SJCRH30 (cell line): ENCODE results near the gene MAGI2. TPM values are rescaled to one million over a fixed set of nuclear protein-coding genes. Genes with fewer than 3 reads are reported as not detected.

Experiments used
- DNase-seq, 2 experiments: peaks; one replicate each; pipeline ENCODE4 v3.0.0-alpha.2; 2015 to 2020
- H3K27ac ChIP-seq: fragments of 250-450 bp; sonication (Bioruptor Pico); 2 replicates; pipeline ENCODE4 v1.5.1; 2020; ENCODE audit warnings: mild to moderate bottlenecking, moderate library complexity
- H3K27me3 ChIP-seq: fragments of 250-450 bp; sonication (Bioruptor Pico); 2 replicates; pipeline ENCODE4 v1.5.1; 2020; ENCODE audit warnings: mild to moderate bottlenecking, moderate library complexity
- H3K36me3 ChIP-seq: fragments of 250-450 bp; sonication (Bioruptor Pico); 2 replicates; pipeline ENCODE4 v1.5.1; 2020; ENCODE audit warnings: mild to moderate bottlenecking, moderate library complexity
- H3K4me1 ChIP-seq: fragments of 250-450 bp; sonication (Bioruptor Pico); 2 replicates; pipeline ENCODE4 v1.5.1; 2020; ENCODE audit warnings: mild to moderate bottlenecking, moderate library complexity
- H3K4me3 ChIP-seq: fragments of 250-450 bp; sonication (Bioruptor Pico); 2 replicates; pipeline ENCODE4 v1.5.1; 2020; ENCODE audit warnings: mild to moderate bottlenecking, moderate library complexity
- H3K9me3 ChIP-seq: fragments of 250-450 bp; sonication (Bioruptor Pico); replicated peaks from 2 replicates; pipeline ENCODE4 v1.5.1; 2020; ENCODE audit warnings: mild to moderate bottlenecking, moderate library complexity
- total RNA-seq: library from RNA; depleted of rRNA; stranded (reverse); fragments of >200 nt; shearing (Covaris generic); gene quantifications from 2 replicates; pipeline ENCODE4 v1.2.3, GENCODE V29; 2014

The MAGI2 gene
- total RNA-seq, 1 experiment from 2014 or later, result 2.4 TPM

DNA sequence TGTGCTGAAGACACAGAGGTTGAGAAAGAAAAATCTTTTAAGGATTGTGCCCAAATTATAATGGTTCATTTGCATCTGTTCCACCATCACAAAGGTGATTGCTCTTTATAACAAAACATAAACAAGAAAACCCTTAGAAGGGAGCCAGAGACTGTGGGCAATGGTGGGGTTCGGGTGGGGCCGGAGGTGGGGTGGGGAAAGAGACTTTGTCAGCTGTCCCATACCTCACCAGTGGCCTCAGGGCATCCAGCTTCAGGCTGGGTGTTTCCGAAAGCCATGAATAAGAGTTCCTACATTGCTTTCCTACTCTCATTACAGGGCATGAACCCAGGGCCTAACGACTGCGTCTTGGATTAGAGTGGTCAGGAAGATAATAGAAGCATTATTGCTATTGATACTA, 1427.0 kb downstream of the MAGI2 start:
- Histone ChIP-seq H3K4me1 (peaks cover 8% of the 10 kb centered on the region), H3K27me3 (no peaks in the 10 kb centered on the region; the same call in 1 of the 2 replicates), H3K27ac (no peak overlapping the region), H3K4me3 (no peak overlapping the region), H3K9me3 (no peaks in the 10 kb centered on the region), H3K36me3 (no peaks in the 10 kb centered on the region)
- peak; percentile 36 to 63 for DNase-seq

DNA sequence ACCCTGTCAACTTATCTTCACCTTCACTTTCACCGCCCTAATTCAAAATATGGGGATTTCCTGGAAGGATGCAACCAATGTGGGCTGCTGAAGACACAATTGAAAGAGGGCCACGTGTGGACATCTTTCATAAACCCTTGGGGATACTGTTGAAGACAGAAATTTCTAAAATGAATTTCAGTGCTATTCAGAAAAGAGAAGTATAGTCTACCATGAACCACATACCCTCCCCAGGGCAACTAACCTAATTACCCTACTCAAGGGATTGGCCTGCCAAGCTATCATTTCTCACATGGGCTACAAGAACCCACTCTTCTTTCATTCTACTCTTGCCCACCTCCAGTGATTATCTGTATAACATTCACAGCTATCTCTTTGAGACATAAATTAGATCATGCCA, 1428.9 kb downstream of the MAGI2 start:
- H3K36me3 ChIP-seq, result no peaks in the 10 kb centered on the region
- H3K27ac ChIP-seq, result no peak overlapping the region
- H3K4me3 ChIP-seq, result no peak overlapping the region
- no peak for DNase-seq
- no peaks in the 10 kb centered on the region; the same call in 1 of the 2 replicates for H3K27me3 ChIP-seq
- no peaks in the 10 kb centered on the region for H3K9me3 ChIP-seq
- H3K4me1 ChIP-seq, result peaks cover 11% of the 10 kb centered on the region

DNA sequence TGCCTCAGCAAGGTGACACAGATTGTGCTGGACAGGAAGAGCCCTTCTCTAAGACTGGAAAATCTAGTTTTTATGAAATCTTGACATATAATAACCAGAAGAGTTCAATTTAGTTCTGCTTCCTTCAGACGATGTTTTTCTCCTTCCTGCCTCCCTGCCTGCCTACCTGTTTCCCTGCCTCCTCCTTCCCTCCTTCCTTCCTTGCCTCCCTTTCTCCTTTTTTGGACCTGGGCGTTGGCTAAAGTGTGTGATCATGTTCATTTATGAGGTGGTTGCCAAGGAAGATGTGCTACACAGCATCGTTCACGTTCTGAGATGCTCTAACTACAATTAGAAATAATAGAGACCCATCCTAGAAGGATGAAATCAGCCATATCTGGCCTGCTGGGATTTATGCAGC, 1430.3 kb downstream of the MAGI2 start:
- no peaks in the 10 kb centered on the region for H3K36me3 ChIP-seq
- no peak overlapping the region for H3K27ac ChIP-seq
- no peak overlapping the region for H3K4me3 ChIP-seq
- no peak for DNase-seq
- no peaks in the 10 kb centered on the region; the same call in 1 of the 2 replicates for H3K27me3 ChIP-seq
- H3K9me3 ChIP-seq, result no peaks in the 10 kb centered on the region
- H3K4me1 ChIP-seq, result peaks cover 11% of the 10 kb centered on the region

DNA sequence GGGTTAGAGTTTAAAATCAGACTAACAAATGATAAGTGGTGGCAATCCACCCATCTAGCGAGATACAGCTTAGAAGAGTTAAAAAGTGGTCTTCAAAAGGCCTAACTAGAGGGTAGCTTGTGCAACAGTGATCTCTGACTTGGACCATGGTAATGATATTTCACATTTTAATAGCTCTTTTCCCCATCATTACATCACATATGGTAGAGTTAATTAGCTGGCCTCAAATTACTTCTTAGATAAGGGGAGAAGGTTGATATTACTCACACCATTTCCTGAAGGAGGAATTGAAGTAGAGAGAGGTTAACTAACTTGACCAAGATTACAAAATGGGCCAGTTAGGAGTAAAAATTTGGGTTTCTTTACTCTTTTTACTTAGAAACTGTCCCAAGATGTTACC, 1431.3 kb downstream of the MAGI2 start:
- Histone ChIP-seq H3K4me1 (peaks cover 11% of the 10 kb centered on the region), H3K27me3 (no peaks in the 10 kb centered on the region; the same call in 1 of the 2 replicates), H3K4me3 (no peak overlapping the region), H3K36me3 (no peaks in the 10 kb centered on the region), H3K9me3 (no peaks in the 10 kb centered on the region), H3K27ac (no peak overlapping the region)
- DNase-seq, result no peak

DNA sequence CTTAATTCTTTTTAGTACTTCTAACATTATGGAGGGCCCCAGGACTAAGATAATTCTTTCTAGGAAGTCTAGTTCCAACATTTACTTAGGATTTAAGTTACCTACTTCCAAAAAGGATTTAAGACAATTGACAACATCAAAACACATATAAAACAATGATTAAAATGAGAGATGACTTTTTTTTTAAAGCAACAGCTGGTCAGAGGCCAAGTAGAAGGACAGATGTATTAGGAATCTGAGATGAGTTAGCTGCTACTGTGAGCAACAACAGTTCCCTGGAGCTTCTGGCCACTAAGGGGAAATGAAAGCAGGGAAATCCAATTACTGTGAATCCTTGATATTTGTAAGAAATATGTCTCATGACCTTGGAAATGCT, 1432.6 kb downstream of the MAGI2 start:
- DNase-seq, result peak in 1 of 2 experiments; percentile 33
- H3K4me1 ChIP-seq, result peaks cover 3% of the 10 kb centered on the region; the same call in 1 of the 2 replicates
- no peak overlapping the region; the same call in 1 of the 2 replicates for H3K27ac ChIP-seq
- H3K9me3 ChIP-seq, result no peaks in the 10 kb centered on the region
- H3K36me3 ChIP-seq, result no peaks in the 10 kb centered on the region
- H3K27me3 ChIP-seq, result no peaks in the 10 kb centered on the region
- H3K4me3 ChIP-seq, result 0 out of 2 replicates have a peak overlapping the region, but pooled peaks have one; percentile 66

DNA sequence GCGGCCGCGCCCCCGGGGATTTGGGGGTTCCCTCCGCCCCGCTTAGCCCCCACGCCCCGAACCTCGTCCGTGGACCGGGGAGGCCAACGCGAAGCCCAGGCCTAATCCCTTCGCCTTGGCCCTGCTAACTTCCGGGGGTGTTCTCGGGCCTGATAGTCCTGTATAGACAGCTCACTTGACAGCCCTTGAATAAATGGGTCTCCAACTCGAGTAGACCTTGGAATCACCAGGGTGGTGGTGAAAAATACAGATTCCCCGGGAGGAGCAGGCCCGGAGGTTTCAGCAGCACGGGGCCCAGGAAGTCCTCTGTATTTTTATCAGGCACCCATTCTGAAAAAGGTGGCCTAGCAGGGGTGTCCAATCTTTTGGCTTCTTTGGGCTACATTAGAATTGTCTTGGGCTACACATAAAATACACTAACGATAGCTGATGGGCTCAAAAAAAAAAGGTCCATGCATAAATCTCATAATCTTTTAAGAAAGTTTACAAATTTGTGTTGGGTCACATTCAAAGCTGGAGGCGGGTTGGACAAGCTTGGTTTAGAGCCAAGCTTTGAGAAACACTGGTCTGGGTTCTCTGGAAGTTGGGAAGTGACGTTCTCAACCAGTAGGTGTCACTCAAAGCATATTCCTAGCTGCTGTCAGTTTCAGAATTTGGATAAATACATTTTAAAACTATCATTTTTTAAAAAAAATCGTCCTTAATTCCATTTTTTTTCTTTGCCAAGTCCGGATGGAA, 1433.2 kb downstream of the MAGI2 start:
- peak overlapping the region; percentile 66 for H3K4me3 ChIP-seq
- no peaks in the 10 kb centered on the region for H3K9me3 ChIP-seq
- no peaks in the 10 kb centered on the region for H3K36me3 ChIP-seq
- H3K27me3 ChIP-seq, result no peaks in the 10 kb centered on the region
- H3K27ac ChIP-seq, result peak overlapping the region; percentile 73
- DNase-seq, result peak; percentile 60 to 86
- H3K4me1 ChIP-seq, result peaks cover 3% of the 10 kb centered on the region; the same call in 1 of the 2 replicates

- Histone ChIP-seq H3K9me3 (no peaks in the 10 kb centered on the region), H3K27me3 (no peaks in the 10 kb centered on the region), H3K36me3 (no peaks in the 10 kb centered on the region), H3K4me1 (peaks cover 3% of the 10 kb centered on the region; the same call in 1 of the 2 replicates), H3K27ac (peak overlapping the region; percentile 73), H3K4me3 (peak overlapping the region; percentile 66)
- DNase-seq, result peak; percentile 94 to 95
These were observed 1433.9 kb downstream of the MAGI2 start for GRCh38 chr7:78019447-78020135.

GRCh38 chr7:78018641-78019446, 1434.6 kb downstream of the MAGI2 start:
- no peak overlapping the region for H3K27ac ChIP-seq
- no peaks in the 10 kb centered on the region for H3K36me3 ChIP-seq
- peak overlapping the region; percentile 60 for H3K4me3 ChIP-seq
- H3K9me3 ChIP-seq, result no peaks in the 10 kb centered on the region
- H3K4me1 ChIP-seq, result peaks cover 3% of the 10 kb centered on the region; the same call in 1 of the 2 replicates
- peak; percentile 31 to 46 for DNase-seq
- no peaks in the 10 kb centered on the region for H3K27me3 ChIP-seq

- Histone ChIP-seq H3K27me3 (no peaks in the 10 kb centered on the region), H3K4me3 (no peak overlapping the region)
- DNase-seq, result no peak
These were observed 1435.8 kb downstream of the MAGI2 start for GRCh38 chr7:78017591-78018100.

GRCh38 chr7:78015574-78016260, 1437.8 kb downstream of the MAGI2 start:
- no peak for DNase-seq
- no peaks in the 10 kb centered on the region for H3K9me3 ChIP-seq
- no peak overlapping the region for H3K4me3 ChIP-seq
- H3K36me3 ChIP-seq, result no peaks in the 10 kb centered on the region
- H3K27ac ChIP-seq, result no peak overlapping the region
- H3K4me1 ChIP-seq, result peaks cover under 1% of the 10 kb centered on the region; the same call in 1 of the 2 replicates
- no peaks in the 10 kb centered on the region for H3K27me3 ChIP-seq

More at GRCh38 chr7:78017591-78018100, 1435.8 kb downstream of the MAGI2 start:
- H3K4me1 ChIP-seq, result peaks cover 3% of the 10 kb centered on the region; the same call in 1 of the 2 replicates
- H3K9me3 ChIP-seq, result no peaks in the 10 kb centered on the region
- H3K27ac ChIP-seq, result no peak overlapping the region
- H3K36me3 ChIP-seq, result no peaks in the 10 kb centered on the region

GRCh38 chr7:78014401-78014800, 1439.1 kb downstream of the MAGI2 start:
- DNase-seq, result no peak
- H3K4me3 ChIP-seq, result no peak overlapping the region

GRCh38 chr7:78013386-78013785, 1440.1 kb downstream of the MAGI2 start:
- Histone ChIP-seq H3K27me3 (no peaks in the 10 kb centered on the region), H3K36me3 (no peaks in the 10 kb centered on the region), H3K9me3 (no peaks in the 10 kb centered on the region), H3K27ac (no peak overlapping the region), H3K4me3 (no peak overlapping the region), H3K4me1 (no peaks in the 10 kb centered on the region; the same call in 1 of the 2 replicates)
- DNase-seq, result no peak

More at GRCh38 chr7:78014401-78014800, 1439.1 kb downstream of the MAGI2 start:
- no peak overlapping the region for H3K27ac ChIP-seq
- no peaks in the 10 kb centered on the region for H3K27me3 ChIP-seq
- H3K9me3 ChIP-seq, result no peaks in the 10 kb centered on the region
- H3K4me1 ChIP-seq, result no peaks in the 10 kb centered on the region; the same call in 1 of the 2 replicates
- H3K36me3 ChIP-seq, result no peaks in the 10 kb centered on the region

- Histone ChIP-seq H3K4me3 (no peak overlapping the region), H3K4me1 (no peaks in the 10 kb centered on the region), H3K27ac (no peak overlapping the region)
These were observed 1441.8 kb downstream of the MAGI2 start for GRCh38 chr7:78011642-78012041.

DNA sequence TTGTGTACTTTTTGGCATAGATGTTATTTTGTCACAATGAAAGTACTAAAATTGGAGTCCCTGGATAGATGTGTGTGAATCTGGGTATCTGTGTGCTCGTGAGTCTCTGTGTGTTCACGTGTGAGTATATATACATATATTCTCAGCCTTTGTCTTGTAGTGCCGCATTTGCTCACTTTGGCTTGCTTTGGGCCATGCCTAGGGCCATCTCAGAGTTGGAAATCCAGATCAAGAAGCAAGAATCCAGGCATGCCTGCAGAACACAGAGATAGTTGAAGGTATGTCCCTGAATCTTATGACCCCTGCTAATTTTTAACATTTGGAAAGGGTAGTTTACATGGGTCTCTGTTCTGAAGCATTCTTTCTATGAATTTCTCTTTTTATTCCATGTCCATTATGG, 1446.2 kb downstream of the MAGI2 start:
- Histone ChIP-seq H3K9me3 (no peaks in the 10 kb centered on the region), H3K36me3 (no peaks in the 10 kb centered on the region), H3K27me3 (no peaks in the 10 kb centered on the region), H3K4me3 (no peak overlapping the region), H3K4me1 (no peaks in the 10 kb centered on the region), H3K27ac (no peak overlapping the region)
- DNase-seq, result no peak

More at GRCh38 chr7:78011642-78012041, 1441.8 kb downstream of the MAGI2 start:
- DNase-seq, result no peak
- Histone ChIP-seq H3K36me3 (no peaks in the 10 kb centered on the region), H3K27me3 (no peaks in the 10 kb centered on the region), H3K9me3 (no peaks in the 10 kb centered on the region)
